NB4 (cell line): ENCODE results near the gene CDON.

Source experiments
- DNase-seq: peaks from one replicate; pipeline ENCODE4 v3.0.0; 2010; ENCODE audit warnings: low read depth
- H3K4me3 ChIP-seq: one replicate; pipeline ENCODE4 v1.5.1; 2011; ENCODE audit warnings: mild to moderate bottlenecking, low read depth, low read length, moderate library complexity
- MYC ChIP-seq: IDR thresholded peaks from 2 replicates; pipeline ENCODE4 v1.6.1; 2011; ENCODE audit warnings: low read depth, low read length
- POLR2A ChIP-seq: IDR thresholded peaks from 2 replicates; pipeline ENCODE4 v1.6.1; 2011; ENCODE audit warnings: mild to moderate bottlenecking; ENCODE audit not compliant: insufficient read length; ENCODE audit errors: extremely low read depth
- TF ChIP-seq, protein P1 (sequence below): IDR thresholded peaks from one replicate; pipeline ENCODE4 v1.5.1; 2012; ENCODE audit warnings: low read depth, low read length
- TF ChIP-seq, protein P2 (sequence below): IDR thresholded peaks from 2 replicates; pipeline ENCODE4 v1.6.1; 2011; ENCODE audit warnings: low read depth, low read length

Gene CDON

DNA sequence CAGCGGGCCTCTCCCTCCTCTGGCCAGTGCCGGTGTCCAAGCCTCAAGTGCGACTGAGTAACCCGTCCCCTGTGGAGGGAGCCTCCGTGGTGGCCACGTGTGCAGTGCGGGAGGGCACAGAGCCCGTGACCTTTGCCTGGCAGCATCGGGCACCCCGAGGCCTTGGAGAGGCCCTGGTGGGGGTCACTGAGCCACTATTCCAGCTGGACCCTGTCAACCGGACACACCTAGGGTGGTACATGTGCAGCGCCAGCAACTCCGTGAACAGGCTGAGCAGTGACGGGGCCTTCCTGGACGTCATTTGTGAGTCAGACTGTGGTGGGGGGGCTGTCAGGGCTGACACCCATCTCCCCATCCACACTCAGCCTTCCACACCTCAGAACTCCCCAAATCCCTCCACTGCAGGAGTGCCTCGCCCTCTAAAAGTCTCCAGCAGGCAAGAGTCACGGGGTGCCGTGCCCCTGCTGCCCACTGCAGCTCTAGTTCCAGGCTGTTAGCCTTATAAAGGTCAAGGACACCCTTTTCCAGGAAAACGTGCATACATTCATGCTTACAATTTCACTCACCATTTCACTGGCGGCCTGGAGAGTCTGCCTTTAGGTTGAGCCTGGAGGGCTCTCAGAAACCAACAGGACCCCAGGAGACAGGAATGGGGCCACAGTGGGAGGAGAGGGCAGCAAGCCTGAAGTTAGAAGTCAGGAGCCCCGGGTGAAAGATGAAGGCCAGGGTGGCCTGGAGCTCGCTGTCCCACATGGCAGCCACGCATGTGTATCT lies 114.2 kb downstream of the CDON start:
- no peak for TF ChIP-seq MYC
- no peak for TF ChIP-seq POLR2A
- TF ChIP-seq, protein P1, sequence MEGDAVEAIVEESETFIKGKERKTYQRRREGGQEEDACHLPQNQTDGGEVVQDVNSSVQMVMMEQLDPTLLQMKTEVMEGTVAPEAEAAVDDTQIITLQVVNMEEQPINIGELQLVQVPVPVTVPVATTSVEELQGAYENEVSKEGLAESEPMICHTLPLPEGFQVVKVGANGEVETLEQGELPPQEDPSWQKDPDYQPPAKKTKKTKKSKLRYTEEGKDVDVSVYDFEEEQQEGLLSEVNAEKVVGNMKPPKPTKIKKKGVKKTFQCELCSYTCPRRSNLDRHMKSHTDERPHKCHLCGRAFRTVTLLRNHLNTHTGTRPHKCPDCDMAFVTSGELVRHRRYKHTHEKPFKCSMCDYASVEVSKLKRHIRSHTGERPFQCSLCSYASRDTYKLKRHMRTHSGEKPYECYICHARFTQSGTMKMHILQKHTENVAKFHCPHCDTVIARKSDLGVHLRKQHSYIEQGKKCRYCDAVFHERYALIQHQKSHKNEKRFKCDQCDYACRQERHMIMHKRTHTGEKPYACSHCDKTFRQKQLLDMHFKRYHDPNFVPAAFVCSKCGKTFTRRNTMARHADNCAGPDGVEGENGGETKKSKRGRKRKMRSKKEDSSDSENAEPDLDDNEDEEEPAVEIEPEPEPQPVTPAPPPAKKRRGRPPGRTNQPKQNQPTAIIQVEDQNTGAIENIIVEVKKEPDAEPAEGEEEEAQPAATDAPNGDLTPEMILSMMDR: no peak
- TF ChIP-seq, protein P2, sequence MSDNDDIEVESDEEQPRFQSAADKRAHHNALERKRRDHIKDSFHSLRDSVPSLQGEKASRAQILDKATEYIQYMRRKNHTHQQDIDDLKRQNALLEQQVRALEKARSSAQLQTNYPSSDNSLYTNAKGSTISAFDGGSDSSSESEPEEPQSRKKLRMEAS: no peak
- no peak overlapping the region for H3K4me3 ChIP-seq

DNA sequence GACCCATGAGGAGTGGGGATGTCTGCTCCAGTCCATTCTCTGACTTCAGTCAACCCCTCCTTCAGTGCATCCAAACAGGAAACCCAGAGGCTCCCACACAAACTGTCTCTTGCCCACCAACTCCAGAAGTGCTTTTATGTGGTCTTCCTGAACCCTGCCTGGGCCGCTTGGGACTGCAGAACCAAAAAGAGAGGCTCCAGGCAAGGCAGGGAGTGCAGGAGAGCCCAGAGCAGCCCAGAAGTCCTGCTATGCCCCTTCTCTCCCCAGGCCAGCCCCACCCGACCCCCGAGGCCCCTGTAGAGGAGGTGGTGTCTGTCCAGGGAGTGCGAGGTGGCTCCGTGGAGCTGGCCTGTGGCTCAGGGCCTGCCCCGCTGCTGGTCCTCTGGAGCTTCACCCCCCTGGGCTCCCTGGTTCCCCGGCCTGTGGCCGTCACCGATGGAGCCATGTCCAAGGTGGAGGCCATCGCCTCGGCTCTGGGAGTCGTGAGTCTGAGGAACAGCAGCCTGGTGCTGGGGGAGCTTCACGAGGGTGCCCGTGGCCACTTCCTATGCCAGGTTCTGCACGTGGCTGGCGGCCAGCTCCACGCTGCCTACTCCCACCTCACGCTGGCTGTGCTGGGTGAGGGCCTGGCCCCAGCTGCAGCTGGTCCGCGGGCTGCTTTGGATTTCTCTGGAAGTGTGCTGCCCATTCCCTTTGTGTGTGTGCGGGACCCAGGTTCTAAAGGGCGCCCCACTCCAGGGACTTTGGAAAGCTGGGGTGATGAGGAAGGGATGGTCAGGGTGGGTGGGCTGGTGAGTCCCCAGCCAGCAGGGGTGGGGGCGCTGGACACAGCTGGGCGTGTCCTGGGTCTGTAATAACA lies 115.0 kb downstream of the CDON start:
- no peak overlapping the region for H3K4me3 ChIP-seq
- TF ChIP-seq POLR2A (no peak), MYC (no peak)
- TF ChIP-seq, protein P2: no peak
- TF ChIP-seq, protein P1: no peak
- DNase-seq: no peak

More for the DNA sequence above, 114.2 kb downstream of the CDON start:
- no peak for DNase-seq

DNA sequence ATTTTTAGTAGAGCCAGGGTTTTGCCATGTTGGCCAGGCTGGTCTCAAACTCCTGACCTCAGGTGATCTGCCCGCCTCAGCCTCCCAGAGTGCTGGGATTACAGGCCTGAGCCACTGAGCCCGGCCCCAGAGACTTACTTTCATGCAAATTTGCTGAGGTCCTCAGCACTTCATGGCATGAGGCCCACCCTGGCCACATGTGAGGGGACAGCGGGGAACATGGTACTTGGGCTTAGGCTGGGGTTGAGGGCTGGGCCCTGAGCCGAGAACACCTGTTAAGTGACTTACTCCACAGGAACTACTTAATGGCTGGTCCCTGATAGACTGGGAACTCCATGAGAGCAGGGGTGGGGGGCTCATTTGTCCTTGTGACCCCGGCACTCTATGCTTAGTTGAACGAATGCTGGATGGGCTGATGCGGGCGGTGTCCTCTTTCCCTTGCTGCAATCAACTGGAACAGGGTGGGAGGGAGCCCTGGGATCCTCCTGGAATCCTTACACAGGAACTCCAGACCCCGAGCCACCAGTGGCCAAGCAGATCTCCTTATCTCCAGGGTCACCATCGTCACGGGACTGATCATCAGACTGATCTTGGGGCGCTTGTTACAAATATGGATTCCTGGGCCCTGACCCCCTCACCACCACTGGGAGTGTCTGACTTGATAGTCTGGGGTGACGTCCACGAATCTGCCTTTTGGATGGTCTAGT lies 115.8 kb downstream of the CDON start:
- no peak overlapping the region for H3K4me3 ChIP-seq
- TF ChIP-seq, protein P1: no peak
- no peak for TF ChIP-seq POLR2A
- TF ChIP-seq, protein P2: no peak
- no peak for TF ChIP-seq MYC
- no peak for DNase-seq

DNA sequence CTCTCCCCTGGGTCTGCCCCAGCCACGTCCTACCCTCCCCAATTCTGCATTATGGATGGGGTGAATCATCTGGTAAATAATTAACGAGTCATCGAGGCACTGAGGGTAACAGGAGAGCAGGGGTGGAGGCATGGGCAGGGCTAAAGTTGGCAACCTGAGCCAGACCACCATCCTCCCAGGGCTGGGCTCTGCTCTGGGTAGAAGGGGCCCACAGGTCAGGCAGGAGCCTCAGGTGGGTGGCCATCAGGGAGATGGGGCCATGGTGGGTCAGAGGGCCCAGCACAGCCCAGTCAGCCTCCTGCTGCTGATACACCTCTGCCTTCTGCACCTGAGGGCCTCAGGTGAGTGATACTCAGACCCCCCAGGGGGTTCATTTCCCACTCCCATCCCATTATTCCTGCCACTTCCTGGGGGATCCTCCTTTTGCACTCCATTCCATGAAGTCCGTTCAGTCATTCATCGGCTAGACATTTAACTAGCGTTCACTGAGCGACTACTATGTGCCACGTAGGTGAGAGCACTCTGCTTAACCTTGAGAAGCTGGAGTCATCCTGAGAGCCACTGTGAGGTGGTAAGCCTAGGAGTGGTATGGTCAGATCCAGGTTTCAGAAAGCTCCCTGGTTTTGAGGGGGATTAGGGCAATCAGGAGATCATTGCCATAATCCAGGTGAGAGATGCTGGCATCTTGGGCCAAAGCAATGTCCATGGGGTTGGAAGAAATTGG lies 116.7 kb downstream of the CDON start, which contains the start of gene VSIG10L2:
Gene VSIG10L2, plus strand, starts transcription at position 248 of the 724 bp plus-strand sequence. Its CDS starts 12 bp downstream, at position 260.
- no peak within 1 kb of the TSS for H3K4me3 ChIP-seq
- TF ChIP-seq, protein P1: no peak
- TF ChIP-seq POLR2A: no peak
- no peak for TF ChIP-seq MYC
- TF ChIP-seq, protein P2: no peak
- no peak for DNase-seq
